HK-2 (cell line): ENCODE results near the gene GIT2.
"Not testable (repeated sequence)": the region's sequence is repeated elsewhere in the genome, so short reads cannot be mapped to it uniquely, and the experiment has no call there.

Experiments
- DNase-seq: peaks from one replicate; pipeline ENCODE4 v3.0.0-alpha.2; 2018; ENCODE audit not compliant: unreplicated experiment

Gene GIT2

DNA sequence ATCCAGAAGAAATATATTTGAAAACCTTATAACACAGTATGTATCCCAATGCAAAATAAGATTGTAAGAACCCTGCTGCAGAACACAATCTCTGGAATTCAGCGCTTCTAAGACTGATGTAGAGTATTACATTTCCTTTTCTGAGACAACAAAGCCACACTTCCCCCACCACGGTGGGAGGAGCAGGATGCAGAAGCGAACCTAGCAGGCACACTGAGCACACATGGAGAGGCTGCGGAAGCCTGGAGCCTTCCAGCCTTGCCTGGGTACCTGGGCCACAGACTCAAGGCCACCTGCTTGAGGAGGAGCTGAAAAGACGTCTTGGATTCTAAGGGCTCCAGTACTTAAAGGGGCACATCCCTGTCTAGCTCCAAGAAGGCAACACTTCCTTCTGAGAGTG, 49.7 kb downstream of the GIT2 start:
- DNase-seq, result no peak

GRCh38 chr12:109944561-109945359, 51.4 kb downstream of the GIT2 start:
- no peak for DNase-seq

GRCh38 chr12:109943811-109944210, 52.4 kb downstream of the GIT2 start:
- no peak for DNase-seq

- DNase-seq, result no peak
Observed at GRCh38 chr12:109940339-109940923, 55.7 kb downstream of the GIT2 start.

DNA sequence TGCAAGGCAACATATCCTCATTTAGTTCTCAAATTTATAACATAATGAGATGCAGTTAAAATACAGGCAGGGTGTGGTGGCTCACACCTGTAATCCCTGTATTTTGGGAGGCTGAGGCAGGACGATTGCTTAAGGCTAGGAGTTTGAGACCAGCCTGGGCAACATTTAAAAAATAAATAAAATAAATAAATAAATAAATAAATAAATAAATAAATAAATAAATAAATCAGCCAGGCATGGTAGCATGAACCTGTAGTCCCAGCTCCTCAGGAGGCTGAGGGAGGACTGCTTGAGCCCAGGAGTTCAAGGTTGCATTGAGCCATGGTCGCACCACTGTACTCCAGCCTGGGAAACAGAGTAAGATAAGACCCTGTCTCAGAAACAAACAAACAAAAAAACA, 56.7 kb downstream of the GIT2 start:
- no peak for DNase-seq

- DNase-seq, result no peak
Observed at GRCh38 chr12:109938947-109939346, 57.2 kb downstream of the GIT2 start.

GRCh38 chr12:109937371-109937770, 58.8 kb downstream of the GIT2 start:
- no peak for DNase-seq

- DNase-seq, result no peak
Observed at GRCh38 chr12:109934026-109934425, 62.1 kb downstream of the GIT2 start.

- DNase-seq, result no peak
Observed at GRCh38 chr12:109932878-109933503, 63.2 kb downstream of the GIT2 start.

DNA sequence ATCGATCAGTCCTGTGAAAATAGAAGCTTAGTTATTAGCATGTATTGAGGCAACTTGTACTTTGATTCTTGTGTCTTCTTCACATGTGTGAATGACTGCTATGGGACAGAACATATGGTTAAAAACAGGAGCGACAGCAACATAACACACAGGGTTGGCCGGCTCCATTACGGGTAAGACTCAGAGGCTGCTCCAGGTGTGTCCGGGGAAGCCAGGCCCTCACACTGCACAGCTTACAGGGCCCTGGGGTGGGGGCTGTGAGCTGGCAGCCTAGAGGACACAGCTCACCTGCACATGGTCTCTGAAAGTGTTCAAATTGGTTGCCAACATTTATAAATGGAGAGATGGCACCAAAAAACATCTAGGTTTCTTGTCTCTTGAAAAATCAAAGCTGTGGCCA, 65.0 kb downstream of the GIT2 start:
- DNase-seq, result no peak

DNA sequence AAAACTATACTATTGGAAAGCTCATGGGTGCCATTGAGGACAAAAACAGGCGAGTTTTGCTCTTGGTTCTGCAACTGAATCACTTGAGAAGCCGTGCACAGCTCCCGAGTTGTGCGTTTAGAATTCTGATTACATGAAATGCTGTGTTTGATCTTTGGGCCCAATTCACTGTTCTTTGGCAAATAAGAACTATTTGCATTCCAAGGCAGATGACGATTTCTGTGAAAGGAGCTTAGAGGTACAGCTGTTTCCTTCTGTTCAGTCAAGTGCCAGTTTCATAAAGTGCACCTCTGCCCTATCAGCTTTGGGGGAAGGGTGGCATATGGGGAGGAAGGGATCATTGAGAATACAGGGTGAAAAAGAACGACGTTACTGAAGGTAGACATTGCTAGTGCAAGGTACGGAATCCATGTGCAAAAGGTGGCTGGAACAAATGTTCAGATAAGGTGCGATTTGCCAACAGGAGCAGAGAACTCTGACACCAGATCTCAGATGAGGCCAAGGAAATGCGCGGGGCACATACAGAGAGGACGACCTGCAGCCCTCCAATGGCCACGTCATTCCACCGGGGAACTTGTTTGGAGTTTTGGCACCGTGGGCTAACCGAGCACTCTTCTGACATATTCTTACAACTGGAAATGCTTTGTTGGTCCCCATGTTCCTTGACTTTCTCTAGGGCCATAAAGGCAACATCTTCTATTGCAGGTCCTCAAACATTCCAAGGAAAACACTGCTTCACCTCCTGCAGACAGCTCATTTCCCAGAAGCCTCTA, 66.0 kb downstream of the GIT2 start:
- DNase-seq, result no peak

- DNase-seq, result not testable (repeated sequence)
Observed at GRCh38 chr12:109929326-109929725, 66.8 kb downstream of the GIT2 start.

DNA sequence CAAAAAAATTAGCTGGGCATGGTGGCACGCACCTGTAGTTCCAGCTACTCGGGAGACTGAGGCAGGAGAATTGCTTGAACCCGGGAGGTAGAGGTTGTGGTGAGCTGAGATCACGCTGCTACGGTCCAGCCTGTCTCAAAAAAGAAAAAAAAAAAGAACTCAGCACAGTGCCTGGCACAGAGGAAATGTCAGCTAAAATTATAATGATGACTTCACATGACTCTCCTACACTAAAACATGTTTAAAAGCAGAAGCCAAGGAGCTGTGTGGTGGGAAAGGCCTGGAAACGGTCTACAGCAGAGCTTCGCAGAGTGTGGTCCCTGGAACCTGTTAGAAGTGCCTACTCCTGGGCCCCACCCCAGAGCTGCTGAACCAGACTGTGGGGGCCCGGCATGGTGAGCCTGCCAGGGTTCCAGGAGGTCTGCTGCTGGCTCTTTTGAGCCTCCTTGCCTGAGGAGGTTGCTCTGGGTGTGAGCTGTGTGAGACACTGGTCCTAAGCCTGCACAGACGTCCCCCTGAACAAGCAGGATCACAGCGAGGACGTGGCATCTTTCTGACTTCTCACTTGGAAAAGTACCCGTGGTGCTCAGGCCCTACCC, 68.0 kb downstream of the GIT2 start:
- DNase-seq, result no peak

DNA sequence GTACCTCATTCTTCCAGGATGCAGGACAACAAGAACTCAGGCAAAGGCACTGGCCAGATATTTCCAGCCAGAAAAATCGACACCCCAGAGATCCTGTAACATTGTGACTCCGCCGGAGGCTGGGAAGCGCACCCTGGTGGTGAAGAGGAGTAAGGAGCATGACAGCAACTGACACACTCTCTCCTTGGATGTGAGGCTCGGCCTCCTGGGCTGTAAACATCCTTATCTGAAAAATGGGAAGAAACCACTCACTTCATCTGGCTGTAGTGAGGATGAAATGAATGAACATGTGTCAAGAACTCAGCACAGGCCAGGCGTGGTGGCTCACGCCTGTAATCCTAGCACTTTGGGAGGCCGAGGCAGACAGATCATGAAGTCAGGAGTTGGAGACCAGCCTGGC, 68.5 kb downstream of the GIT2 start:
- no peak for DNase-seq

GRCh38 chr12:109926488-109927210, 69.5 kb downstream of the GIT2 start:
- no peak for DNase-seq

DNA sequence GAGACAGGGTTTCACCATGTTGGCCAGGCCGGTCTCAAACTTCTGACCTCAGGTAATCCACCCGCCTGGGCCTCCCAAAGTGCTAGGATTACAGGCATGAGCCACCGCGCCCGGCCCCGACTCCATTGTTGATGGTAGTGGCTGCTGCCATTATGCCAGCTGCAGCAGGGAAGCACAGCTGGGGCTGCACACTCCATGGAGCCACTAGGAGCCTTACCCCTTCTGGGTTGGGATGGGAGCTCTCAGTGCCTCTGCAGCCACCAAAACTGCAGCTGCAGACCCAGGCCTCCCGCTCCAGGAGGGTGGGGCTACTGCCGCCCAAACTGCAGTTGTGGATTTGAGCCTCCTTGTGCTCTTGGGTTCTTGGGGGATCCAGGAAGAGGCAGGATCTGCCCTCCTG, 70.2 kb downstream of the GIT2 start:
- no peak for DNase-seq

GRCh38 chr12:109925185-109925840, 70.9 kb downstream of the GIT2 start:
- no peak for DNase-seq

GRCh38 chr12:109923481-109924245, 72.5 kb downstream of the GIT2 start:
- no peak for DNase-seq

DNA sequence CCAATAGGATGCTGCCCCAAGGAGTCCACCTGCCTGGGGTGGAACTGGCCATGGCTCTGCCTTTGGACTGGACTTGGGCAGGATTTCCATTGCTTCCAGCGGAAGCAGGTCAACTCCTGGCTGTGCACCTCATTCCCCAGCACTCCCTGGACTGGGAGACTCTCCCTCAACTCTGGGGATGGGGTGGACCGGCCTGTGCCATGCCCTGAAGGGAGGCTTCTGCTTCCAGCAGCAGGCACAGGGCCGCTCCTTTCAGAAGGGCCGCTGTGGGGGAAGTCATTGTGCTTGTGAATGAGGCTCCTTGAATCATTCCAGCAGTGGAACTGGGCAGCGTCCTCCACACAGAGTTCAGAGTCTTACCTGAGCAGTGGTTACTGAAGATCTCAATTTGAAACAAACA, 73.1 kb downstream of the GIT2 start:
- DNase-seq, result no peak

GRCh38 chr12:109921982-109922381, 74.2 kb downstream of the GIT2 start:
- no peak for DNase-seq
